ENCODE data around the gene KRTAP10-8.

DNA sequence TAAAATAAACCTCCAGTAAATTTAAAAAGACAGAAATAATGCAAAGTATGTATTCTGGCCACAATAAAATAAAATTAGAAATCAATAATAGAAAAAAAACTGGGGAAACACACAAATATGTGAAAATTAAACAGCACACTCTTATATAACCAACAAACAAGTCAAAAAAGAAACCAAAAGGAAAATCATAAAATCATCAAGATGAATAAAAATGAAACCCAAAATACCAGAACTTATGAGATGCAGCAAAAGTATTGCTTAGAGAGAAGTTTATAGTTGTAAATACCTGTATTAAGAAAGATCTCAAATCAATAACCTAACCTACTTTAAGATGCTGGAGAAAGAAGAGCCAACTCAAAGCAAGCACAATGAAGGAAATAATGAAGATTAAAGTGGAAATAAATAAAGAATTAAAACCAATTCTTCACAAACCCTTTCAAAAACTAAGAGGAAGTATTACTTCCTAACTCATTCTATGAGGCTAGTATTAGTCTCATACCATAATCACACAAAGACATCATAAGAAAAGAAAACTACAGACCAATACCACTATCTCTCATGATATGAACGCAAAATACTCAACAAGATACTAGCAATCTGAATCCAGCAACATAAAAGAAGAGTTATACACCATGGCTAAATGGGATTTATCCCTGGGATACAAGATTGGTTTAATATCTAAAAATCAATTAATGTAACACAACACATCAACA lies 46.8 kb upstream of the KRTAP10-8 start:
- TF ChIP-seq, protein P1, sequence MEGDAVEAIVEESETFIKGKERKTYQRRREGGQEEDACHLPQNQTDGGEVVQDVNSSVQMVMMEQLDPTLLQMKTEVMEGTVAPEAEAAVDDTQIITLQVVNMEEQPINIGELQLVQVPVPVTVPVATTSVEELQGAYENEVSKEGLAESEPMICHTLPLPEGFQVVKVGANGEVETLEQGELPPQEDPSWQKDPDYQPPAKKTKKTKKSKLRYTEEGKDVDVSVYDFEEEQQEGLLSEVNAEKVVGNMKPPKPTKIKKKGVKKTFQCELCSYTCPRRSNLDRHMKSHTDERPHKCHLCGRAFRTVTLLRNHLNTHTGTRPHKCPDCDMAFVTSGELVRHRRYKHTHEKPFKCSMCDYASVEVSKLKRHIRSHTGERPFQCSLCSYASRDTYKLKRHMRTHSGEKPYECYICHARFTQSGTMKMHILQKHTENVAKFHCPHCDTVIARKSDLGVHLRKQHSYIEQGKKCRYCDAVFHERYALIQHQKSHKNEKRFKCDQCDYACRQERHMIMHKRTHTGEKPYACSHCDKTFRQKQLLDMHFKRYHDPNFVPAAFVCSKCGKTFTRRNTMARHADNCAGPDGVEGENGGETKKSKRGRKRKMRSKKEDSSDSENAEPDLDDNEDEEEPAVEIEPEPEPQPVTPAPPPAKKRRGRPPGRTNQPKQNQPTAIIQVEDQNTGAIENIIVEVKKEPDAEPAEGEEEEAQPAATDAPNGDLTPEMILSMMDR (conservative IDR thresholded peaks at IDR 0.05) = no peak
- TF ChIP-seq EZH2 (IDR thresholded peaks at IDR 0.05; ENCODE audit: low read depth) = no peak

All from PC-9 (cell line).